NT2/D1 (cell line): Measurements from ENCODE around the gene TAAR2.
"Not testable (repeated sequence)": the region's sequence is repeated elsewhere in the genome, so short reads cannot be mapped to it uniquely, and the experiment has no call there.

ENCODE experiments used
- SUZ12 ChIP-seq: IDR thresholded peaks from 2 replicates; pipeline ENCODE4 v1.6.1; 2011; ENCODE audit not compliant: insufficient read length, insufficient read depth; ENCODE audit errors: extremely low read depth
- YY1 ChIP-seq: IDR thresholded peaks from 2 replicates; pipeline ENCODE4 v1.6.1; 2011; ENCODE audit not compliant: insufficient read length, insufficient read depth
- ZNF274 ChIP-seq: IDR thresholded peaks from 2 replicates; pipeline ENCODE4 v1.6.1; 2011; ENCODE audit warnings: mild to moderate bottlenecking, low read depth, low read length

DNA sequence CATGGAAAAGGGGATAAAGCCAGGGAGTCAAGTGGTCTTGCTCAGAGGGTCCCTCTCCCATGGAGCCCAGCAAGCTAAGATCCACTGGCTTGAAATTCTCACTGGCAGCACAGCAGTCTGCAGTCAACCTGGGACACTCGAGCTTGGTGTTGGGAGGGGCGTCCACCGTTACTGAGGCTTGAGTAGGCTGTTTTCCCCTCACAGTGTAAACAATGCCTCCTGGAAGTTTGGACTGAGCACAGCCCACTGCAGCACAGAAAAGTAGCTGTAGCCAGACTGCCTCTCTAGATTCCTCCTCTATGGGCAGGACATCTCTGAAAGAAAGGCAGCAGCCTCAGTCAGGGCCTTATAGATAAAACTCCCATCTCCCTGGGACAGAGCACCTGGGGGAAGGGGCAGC is 11.2 kb upstream of the TAAR2 start:
- not testable (repeated sequence) for TF ChIP-seq SUZ12, YY1, ZNF274
